HuH-7 (cell line): ENCODE data around the gene IFNK.

Source experiments
- DNase-seq: peaks from one replicate; pipeline ENCODE4 v3.0.0; 2011; ENCODE audit warnings: low spot score

IFNK gene

DNA sequence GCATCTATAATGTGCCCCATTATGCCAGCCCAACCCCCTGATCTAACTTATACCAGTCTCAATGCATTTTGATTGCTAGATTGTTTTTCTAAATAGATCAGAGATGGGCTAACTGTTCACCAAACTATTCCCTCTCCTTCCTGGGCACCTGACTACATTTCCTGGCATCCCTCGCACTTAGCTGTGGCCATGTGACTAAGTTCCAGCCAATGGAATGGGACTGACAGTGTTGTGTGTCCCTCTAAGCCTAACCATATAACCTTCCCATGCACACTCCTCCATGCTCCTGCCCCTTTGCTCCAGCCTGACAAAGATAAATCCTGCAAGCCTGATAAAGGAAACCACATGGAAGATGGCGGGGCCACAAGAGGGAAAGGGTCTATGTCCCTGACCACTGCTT is 12.3 kb upstream of the IFNK start:
- no peak for DNase-seq

GRCh38 chr9:27514551-27514950 is 9.5 kb upstream of the IFNK start:
- DNase-seq, result no peak

GRCh38 chr9:27518006-27518405 is 6.1 kb upstream of the IFNK start:
- no peak for DNase-seq

DNA sequence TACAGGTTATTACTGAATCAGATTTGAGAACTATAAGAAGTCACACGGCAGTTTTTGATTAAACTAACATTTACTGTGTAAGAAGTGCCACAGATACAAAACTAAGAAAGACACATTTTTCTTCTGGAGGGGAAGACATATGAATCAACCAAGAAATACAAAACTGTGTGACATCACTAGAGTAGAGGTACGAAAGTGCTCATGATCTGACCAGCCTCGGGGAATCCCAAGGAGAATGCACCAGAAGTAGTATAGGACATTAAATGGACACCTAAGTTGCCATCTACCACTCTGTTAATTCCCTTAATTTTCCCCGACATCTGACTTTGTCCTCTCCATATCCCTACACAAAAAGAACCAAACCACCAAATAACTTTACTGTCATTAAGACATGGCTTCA is 5.3 kb upstream of the IFNK start:
- DNase-seq, result no peak

- no peak for DNase-seq
Measured at GRCh38 chr9:27519466-27520465, 4.3 kb upstream of the IFNK start.

- no peak for DNase-seq
Measured at GRCh38 chr9:27520986-27521385, 3.1 kb upstream of the IFNK start.

DNA sequence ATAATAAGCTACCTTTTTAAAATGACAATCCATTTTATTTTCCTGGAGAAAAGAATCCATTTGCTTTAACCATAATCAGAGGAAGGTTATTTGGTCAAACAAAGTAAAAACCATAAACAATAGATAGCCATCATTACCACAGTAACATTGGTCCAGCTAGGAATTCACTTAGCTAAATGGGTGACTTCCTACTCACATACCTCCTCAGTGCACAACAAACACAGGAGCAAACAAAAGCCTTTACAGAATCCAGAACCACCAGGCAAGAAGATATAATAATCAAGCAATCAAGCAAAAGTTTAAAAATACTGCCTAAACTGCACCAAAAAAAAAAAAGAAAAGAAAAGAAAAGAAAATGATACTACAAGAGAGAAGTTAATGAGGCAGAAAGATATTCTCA is 949 bp upstream of the IFNK start:
- no peak for DNase-seq

- no peak for DNase-seq
Measured at GRCh38 chr9:27527702-27528075, 3.6 kb downstream of the IFNK start.

GRCh38 chr9:27528076-27528885 is 4.2 kb downstream of the IFNK start:
- DNase-seq, result peak; percentile 28

DNA sequence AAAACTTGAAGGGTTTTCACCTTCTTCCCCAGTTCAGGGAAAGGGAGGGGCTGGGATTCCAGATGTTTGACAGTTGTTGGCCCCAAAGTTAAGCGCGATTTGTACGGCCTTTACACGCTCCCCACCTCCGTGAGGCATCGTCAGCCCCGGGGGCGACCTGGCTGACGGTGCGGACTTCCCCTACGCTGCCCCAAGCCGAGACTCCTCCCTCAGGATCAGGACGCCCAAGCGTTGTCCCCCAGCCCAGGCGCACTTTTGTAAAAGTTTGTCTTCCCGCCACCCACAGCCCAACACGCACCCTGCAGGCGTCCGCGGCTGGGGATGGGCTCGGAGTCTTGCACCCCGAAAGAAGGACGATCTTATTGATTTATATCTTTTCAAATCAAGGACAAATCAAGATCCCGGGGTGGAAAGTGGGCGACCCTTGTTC is 4.8 kb downstream of the IFNK start:
- DNase-seq, result peak; percentile 42

DNA sequence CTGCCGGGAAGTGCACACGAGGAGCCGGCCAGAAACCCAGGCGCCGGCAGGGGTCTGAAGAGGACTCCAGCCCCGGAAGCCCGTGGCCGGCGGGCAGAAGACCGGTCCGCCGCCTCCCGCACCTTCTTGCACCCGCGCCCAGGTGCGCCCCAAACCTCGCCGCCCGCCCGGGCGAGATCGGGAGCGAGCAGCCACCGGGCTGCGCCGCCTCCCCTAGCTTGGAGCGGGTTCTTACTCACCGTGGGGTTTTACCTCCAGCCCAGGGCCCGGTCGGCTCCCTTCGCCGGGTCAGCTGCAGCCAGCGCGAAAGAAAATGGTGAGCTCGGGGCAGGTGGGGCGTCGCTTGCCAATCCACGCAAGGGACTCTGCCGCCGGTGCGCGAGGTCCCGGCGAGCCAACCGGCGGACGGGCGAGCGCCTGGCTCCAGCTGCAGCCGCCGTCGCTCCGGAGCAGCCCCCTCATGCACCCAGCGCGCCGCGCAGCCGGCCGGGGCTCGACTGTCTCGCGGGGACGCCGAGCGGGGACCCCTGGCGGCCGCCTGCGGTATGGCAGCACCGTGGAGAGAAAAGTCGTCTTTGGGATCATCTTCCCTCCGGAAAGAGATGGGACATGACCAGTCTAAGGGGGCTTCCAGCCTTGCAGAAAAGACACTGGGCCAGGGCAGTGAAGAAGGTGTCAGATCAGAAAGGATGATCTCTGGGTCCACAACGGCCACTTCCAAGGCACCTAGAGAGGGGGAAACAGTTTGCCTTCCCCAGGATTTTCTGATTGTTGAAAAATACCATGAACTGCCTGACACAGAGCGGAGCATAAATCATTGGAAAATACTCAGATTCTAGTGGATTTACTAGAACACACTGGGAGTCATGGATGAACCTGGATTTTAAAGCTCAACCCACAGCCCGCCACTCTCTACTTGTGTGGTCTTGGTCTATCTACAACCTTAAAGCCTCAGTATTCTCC is 5.5 kb downstream of the IFNK start, which contains the start of gene MOB3B:
TSS of gene MOB3B (minus strand) at position 499 of the 963 bp plus-strand sequence. CDS start 74,264 bp downstream, outside the sequence.
- peak; percentile 63 for DNase-seq

GRCh38 chr9:27530915-27531755 is 7.0 kb downstream of the IFNK start:
- no peak for DNase-seq

- DNase-seq, result no peak
Measured at GRCh38 chr9:27532046-27532445, 8.0 kb downstream of the IFNK start.

DNA sequence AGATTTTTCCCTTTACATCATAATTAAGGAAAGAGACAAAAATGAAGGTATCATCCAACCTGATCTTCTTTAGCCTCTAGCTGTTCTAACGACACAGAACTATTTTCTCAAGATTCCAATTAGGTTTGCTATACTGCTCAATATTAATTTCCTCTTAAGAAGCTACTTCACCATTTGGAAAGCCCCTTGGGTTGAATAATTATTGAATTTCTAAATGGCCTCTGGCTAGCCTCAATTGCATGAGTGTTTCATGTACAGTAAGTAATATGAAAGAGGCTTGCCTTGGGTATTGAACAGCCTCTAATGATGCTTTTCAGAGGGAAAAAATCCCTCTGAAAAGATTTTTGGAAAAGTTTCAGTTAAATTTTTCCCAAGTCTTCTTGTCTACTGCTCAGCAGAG is 9.2 kb downstream of the IFNK start:
- DNase-seq, result no peak

GRCh38 chr9:27534131-27534530 is 10.0 kb downstream of the IFNK start:
- DNase-seq, result no peak

- no peak for DNase-seq
Measured at GRCh38 chr9:27534658-27535209, 10.6 kb downstream of the IFNK start.

DNA sequence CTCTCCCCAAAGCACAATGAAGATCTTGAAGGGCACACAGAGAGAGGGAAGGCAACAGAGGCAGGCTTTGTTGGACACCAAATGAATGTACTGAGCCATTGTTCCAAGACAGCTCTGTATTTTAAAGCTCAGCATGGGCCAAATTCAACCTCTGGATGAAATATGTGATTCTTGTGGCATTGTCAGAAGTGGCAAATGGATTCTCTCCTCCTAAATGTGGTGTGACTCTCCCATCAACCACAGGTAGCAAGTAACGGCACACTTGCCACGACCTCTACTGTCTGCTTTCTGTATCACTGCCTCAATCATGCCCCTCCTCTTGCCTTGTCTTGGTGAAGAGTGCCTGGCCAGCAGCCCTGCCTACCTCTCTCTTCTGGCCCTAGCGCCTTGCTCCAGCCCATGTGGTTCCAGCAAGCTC is 11.6 kb downstream of the IFNK start:
- peak; percentile 30 for DNase-seq

GRCh38 chr9:27536168-27536567 is 12.1 kb downstream of the IFNK start:
- DNase-seq, result no peak

DNA sequence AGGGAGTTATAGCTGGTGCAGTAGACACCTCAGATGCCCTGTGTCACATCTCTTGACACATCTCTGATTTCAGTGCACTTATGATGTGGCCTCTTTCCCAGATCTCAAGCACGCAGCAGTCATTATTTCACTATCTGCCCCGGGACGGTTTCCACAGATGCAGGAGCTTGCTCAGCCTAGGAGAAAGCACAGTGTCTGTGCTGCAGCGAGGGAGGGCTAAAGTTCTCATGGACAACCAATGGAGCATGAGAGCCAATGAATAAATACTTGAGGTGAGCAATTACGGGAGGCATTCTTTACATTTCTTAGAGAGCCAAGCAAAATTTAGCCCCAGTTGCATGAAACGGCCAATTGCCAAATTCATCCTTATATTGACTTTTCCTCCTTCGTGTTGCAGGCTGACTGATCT is 12.9 kb downstream of the IFNK start:
- DNase-seq, result no peak

GRCh38 chr9:27537756-27538155 is 13.7 kb downstream of the IFNK start:
- DNase-seq, result no peak
